Keratinocyte (primary cell): ENCODE results near the gene PPP1R7. TPM values are rescaled to one million over a fixed set of nuclear protein-coding genes. Genes with fewer than 3 reads are reported as not detected.

Experiments
- DNase-seq: peaks from one replicate; pipeline ENCODE4 v3.0.0-alpha.2; 2011; ENCODE audit warnings: low read depth, missing footprints, low spot score
- FAIRE-seq: peaks from 2 replicates; lab custom pipeline; 2011; peaks lifted over from hg19 to GRCh38; lab: Jason Lieb, UNC
- H2AFZ ChIP-seq: 2 replicates; pipeline ENCODE4 v1.6.0; 2012; ENCODE audit warnings: low read length, control low read depth, inconsistent platforms; ENCODE audit not compliant: control insufficient read depth
- H3K27ac ChIP-seq: 2 replicates; pipeline ENCODE4 v1.5.1; 2011; ENCODE audit warnings: low read length; ENCODE audit not compliant: control insufficient read depth, insufficient read depth
- H3K27me3 ChIP-seq: 3 replicates; pipeline ENCODE4 v1.6.0; 2011; ENCODE audit warnings: low read length; ENCODE audit not compliant: control insufficient read depth, insufficient read depth; ENCODE audit errors: extremely low read depth
- H3K36me3 ChIP-seq, 2 experiments: 2 replicates in 1 of 2; 3 replicates in 1 of 2; pipeline ENCODE4 v1.5.1; 2011; ENCODE audit warnings: low read length in 2 of 2, mild to moderate bottlenecking in 1 of 2; ENCODE audit not compliant: control insufficient read depth in 2 of 2, insufficient read depth in 2 of 2; ENCODE audit errors: extremely low read depth in 1 of 2
- H3K4me1 ChIP-seq: 3 replicates; pipeline ENCODE4 v1.5.1; 2011; ENCODE audit warnings: low read length; ENCODE audit not compliant: control insufficient read depth, insufficient read depth; ENCODE audit errors: extremely low read depth
- H3K4me2 ChIP-seq: 3 replicates; pipeline ENCODE4 v1.6.0; 2011; ENCODE audit warnings: low read depth, low read length; ENCODE audit not compliant: control insufficient read depth, insufficient read depth; ENCODE audit errors: extremely low read depth
- H3K4me3 ChIP-seq, 3 experiments: fragments of 200-600 bp in 1 of 3; sonication (generic) in 1 of 3; 2 replicates in 2 of 3; 3 replicates in 1 of 3; pipeline ENCODE4 v1.5.1; 2011 to 2016; ENCODE audit warnings: low read length in 3 of 3, mild to moderate bottlenecking in 3 of 3, control low read depth in 2 of 3, inconsistent platforms in 1 of 3, low read depth in 1 of 3, mixed read lengths in 1 of 3, mixed run types in 1 of 3, moderate library complexity in 1 of 3; ENCODE audit not compliant: control insufficient read depth in 2 of 3, insufficient read depth in 2 of 3; ENCODE audit errors: extremely low read depth in 1 of 3
- H3K79me2 ChIP-seq: 2 replicates; pipeline ENCODE4 v1.6.0; 2012; ENCODE audit warnings: low read length; ENCODE audit not compliant: control insufficient read depth, insufficient read depth
- H3K9ac ChIP-seq: 3 replicates; pipeline ENCODE4 v1.6.0; 2011; ENCODE audit warnings: low read length; ENCODE audit not compliant: control insufficient read depth, insufficient read depth; ENCODE audit errors: extremely low read depth
- H3K9me1 ChIP-seq: 3 replicates; pipeline ENCODE4 v1.6.0; 2011; ENCODE audit warnings: low read length; ENCODE audit not compliant: control insufficient read depth, insufficient read depth; ENCODE audit errors: extremely low read depth
- H3K9me3 ChIP-seq: 2 replicates; pipeline ENCODE4 v1.5.1; 2012; ENCODE audit warnings: low read depth, low read length; ENCODE audit not compliant: control insufficient read depth
- H4K20me1 ChIP-seq: 3 replicates; pipeline ENCODE4 v1.6.0; 2011; ENCODE audit warnings: low read length; ENCODE audit not compliant: control insufficient read depth, insufficient read depth; ENCODE audit errors: extremely low read depth
- EZH2 ChIP-seq: IDR thresholded peaks from one replicate; pipeline ENCODE4 v1.6.1; 2012; ENCODE audit warnings: inconsistent platforms, mild to moderate bottlenecking, low read length, moderate library complexity
- dilution Hi-C: fragments of 300-500 bp; cut with MboI; formaldehyde crosslinking; loops from one replicate; pipeline ENCODE4 v1.7.0; 2020; ENCODE audit warnings: low sequenced_read_pairs; ENCODE audit not compliant: extremely low pct_ligation_motif_present
- polyA plus RNA-seq, 5 experiments: library from polyadenylated mRNA; depleted of rRNA in 3 of 5; stranded (reverse) in 3 of 5; stranded (forward) in 1 of 5; unstranded in 1 of 5; fragments of >200 nt; gene quantifications; 1 replicate in 1 of 5; 2 replicates in 3 of 5; 3 replicates in 1 of 5; pipeline versions ENCODE4 v1.2.1 to v1.2.3, GENCODE V29; 2011 to 2012; ENCODE audit warnings: missing spikeins in 2 of 5, low read depth in 1 of 5, low replicate concordance in 1 of 5
- TF ChIP-seq, protein P1 (sequence below), 3 experiments: IDR thresholded peaks in 1 of 3; conservative IDR thresholded peaks in 1 of 3; optimal IDR thresholded peaks in 1 of 3; 2 replicates in 2 of 3; 3 replicates in 1 of 3; pipeline versions ENCODE3 to v1.5.1; 2011; ENCODE audit warnings: low read length in 3 of 3, mild to moderate bottlenecking in 3 of 3, moderate library complexity in 2 of 3, control low read depth in 1 of 3, inconsistent platforms in 1 of 3; ENCODE audit not compliant: insufficient read depth in 2 of 3; ENCODE audit errors: extremely low read depth in 1 of 3

The PPP1R7 gene
- polyA plus RNA-seq, 1 donor (not counting 4 experiments of a cell fraction or from before 2014, with no cell fraction given) = 84.9 TPM

DNA sequence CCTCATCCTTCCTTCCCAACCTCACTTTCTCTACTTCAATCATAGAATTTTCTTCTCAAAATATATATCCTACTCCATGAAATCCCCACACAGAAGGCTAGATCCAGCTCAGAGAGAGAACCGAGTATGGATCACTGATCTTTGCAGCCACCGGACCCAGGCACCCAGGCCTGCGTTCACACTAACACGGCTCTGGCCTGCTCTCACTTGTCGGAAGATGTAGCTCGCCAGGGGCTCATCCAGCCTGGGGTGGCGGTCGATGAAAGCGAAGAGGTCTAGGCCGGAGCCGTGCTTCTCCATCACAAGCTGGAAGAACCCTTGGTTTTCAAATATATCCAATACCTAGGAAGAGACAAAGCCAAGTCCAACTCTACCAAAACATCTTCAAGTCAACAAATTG is 35.4 kb upstream of the PPP1R7 start:
- Histone ChIP-seq H3K36me3 (peaks cover 0 to 3% of the 10 kb centered on the region in 2 experiments), H2AFZ (no peak overlapping the region), H3K9ac (no peak overlapping the region), H3K4me3 (no peak overlapping the region), H4K20me1 (no peaks in the 10 kb centered on the region), H3K27ac (no peak overlapping the region), H3K4me1 (no peaks in the 10 kb centered on the region), H3K27me3 (no peaks in the 10 kb centered on the region), H3K9me3 (no peaks in the 10 kb centered on the region), H3K9me1 (no peaks in the 10 kb centered on the region), H3K79me2 (no peaks in the 10 kb centered on the region), H3K4me2 (no peak overlapping the region)
- TF ChIP-seq, protein P1, sequence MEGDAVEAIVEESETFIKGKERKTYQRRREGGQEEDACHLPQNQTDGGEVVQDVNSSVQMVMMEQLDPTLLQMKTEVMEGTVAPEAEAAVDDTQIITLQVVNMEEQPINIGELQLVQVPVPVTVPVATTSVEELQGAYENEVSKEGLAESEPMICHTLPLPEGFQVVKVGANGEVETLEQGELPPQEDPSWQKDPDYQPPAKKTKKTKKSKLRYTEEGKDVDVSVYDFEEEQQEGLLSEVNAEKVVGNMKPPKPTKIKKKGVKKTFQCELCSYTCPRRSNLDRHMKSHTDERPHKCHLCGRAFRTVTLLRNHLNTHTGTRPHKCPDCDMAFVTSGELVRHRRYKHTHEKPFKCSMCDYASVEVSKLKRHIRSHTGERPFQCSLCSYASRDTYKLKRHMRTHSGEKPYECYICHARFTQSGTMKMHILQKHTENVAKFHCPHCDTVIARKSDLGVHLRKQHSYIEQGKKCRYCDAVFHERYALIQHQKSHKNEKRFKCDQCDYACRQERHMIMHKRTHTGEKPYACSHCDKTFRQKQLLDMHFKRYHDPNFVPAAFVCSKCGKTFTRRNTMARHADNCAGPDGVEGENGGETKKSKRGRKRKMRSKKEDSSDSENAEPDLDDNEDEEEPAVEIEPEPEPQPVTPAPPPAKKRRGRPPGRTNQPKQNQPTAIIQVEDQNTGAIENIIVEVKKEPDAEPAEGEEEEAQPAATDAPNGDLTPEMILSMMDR (optimal IDR thresholded peaks at IDR 0.05 in 1 of 3, IDR thresholded peaks at IDR 0.05 in 1 of 3, conservative IDR thresholded peaks at IDR 0.05 in 1 of 3; ENCODE audit: extremely low read depth in 1 of 3, insufficient read depth in 2 of 3, low read length in 3 of 3) = no peak
- TF ChIP-seq EZH2 = no peak
- dilution Hi-C loops = no loop called here
- DNase-seq (no peak), FAIRE-seq (no peak)

DNA sequence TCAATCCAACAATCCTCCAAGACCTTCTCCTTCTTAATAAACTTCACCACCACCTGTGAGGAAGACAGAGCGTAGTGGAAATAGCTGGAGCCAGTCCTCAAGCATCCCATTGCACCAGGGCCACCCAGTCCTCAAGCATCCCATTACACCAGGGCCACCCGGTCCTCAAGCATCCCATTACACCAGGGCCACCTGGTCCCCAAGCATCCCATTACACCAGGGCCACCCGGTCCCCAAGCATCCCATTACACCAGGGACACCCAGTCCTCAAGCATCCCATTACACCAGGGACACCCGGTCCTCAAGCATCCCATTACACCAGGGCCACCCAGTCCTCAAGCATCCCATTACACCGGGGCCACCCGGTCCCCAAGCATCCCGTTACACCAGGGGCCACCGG is 34.9 kb upstream of the PPP1R7 start:
- H3K4me2 ChIP-seq = no peak overlapping the region
- H3K4me3 ChIP-seq = no peak overlapping the region
- H3K27me3 ChIP-seq = no peaks in the 10 kb centered on the region
- TF ChIP-seq, protein P1 (optimal IDR thresholded peaks at IDR 0.05 in 1 of 3, IDR thresholded peaks at IDR 0.05 in 1 of 3, conservative IDR thresholded peaks at IDR 0.05 in 1 of 3; ENCODE audit: extremely low read depth in 1 of 3, insufficient read depth in 2 of 3, low read length in 3 of 3) = no peak
- TF ChIP-seq EZH2 = no peak
- H4K20me1 ChIP-seq = no peaks in the 10 kb centered on the region
- H3K9ac ChIP-seq = no peak overlapping the region
- peaks cover 0 to 3% of the 10 kb centered on the region in 2 experiments for H3K36me3 ChIP-seq
- no peak for DNase-seq
- H3K9me1 ChIP-seq = no peaks in the 10 kb centered on the region
- FAIRE-seq = no peak
- no peak overlapping the region for H3K27ac ChIP-seq
- H3K9me3 ChIP-seq = no peaks in the 10 kb centered on the region
- H3K4me1 ChIP-seq = no peaks in the 10 kb centered on the region
- no peaks in the 10 kb centered on the region for H3K79me2 ChIP-seq
- dilution Hi-C loops = no loop called here
- H2AFZ ChIP-seq = no peak overlapping the region
